Neural cell (in vitro differentiated cells): Measurements from ENCODE around the gene MEIS3. TPM values are rescaled to one million over a fixed set of nuclear protein-coding genes. Genes with fewer than 3 reads are reported as not detected.
A peak's percentile ranks its signal among the peaks of the same experiment; 100 is the strongest.

Source experiments
- H2AFZ ChIP-seq: fragments of 200-600, 300-800 bp; sonication (generic), shearing (Covaris generic); 2 replicates; pipeline ENCODE4 v1.6.0; 2014; ENCODE audit warnings: low read depth, mild to moderate bottlenecking, antibody characterized with exemption, low read length, moderate library complexity
- H3F3A ChIP-seq: fragments of 200-600 bp; shearing (Covaris generic); 2 replicates; pipeline ENCODE4 v1.6.1; 2016; ENCODE audit warnings: mild to moderate bottlenecking, moderate library complexity, mixed read lengths, antibody characterized with exemption, low read length; ENCODE audit not compliant: insufficient read depth, poor library complexity, severe bottlenecking
- H3K27ac ChIP-seq: fragments of 200-600, 300-800 bp; sonication (generic), shearing (Covaris generic); 2 replicates; pipeline ENCODE4 v1.5.1; 2014; ENCODE audit warnings: mild to moderate bottlenecking, low read length, moderate library complexity
- H3K27me3 ChIP-seq: fragments of 300-800, 200-600 bp; sonication (generic), shearing (Covaris generic); 2 replicates; pipeline ENCODE4 v1.6.0; 2014; ENCODE audit warnings: mild to moderate bottlenecking, low read depth, low read length, moderate library complexity; ENCODE audit not compliant: insufficient read depth
- H3K36me3 ChIP-seq: fragments of 300-800, 200-600 bp; sonication (generic), shearing (Covaris generic); 2 replicates; pipeline ENCODE4 v1.5.1; 2014; ENCODE audit warnings: mild to moderate bottlenecking, antibody characterized with exemption, low read length, moderate library complexity; ENCODE audit not compliant: insufficient read depth
- H3K4me2 ChIP-seq: fragments of 300-800, 200-600 bp; sonication (generic), shearing (Covaris generic); 2 replicates; pipeline ENCODE4 v1.6.0; 2014; ENCODE audit warnings: mild to moderate bottlenecking, low read length
- H3K4me3 ChIP-seq: fragments of 300-800, 200-600 bp; sonication (generic), shearing (Covaris generic); 2 replicates; pipeline ENCODE4 v1.5.1; 2014; ENCODE audit warnings: mild to moderate bottlenecking, low read length, moderate library complexity
- H3K79me2 ChIP-seq: fragments of 200-600 bp; shearing (Covaris generic); replicated peaks from 2 replicates; pipeline ENCODE4 v1.6.0; 2014; ENCODE audit warnings: mild to moderate bottlenecking, low read length, moderate library complexity; ENCODE audit not compliant: insufficient read depth
- H3K9ac ChIP-seq: fragments of 300-800, 200-600 bp; sonication (generic), shearing (Covaris generic); 2 replicates; pipeline ENCODE4 v1.6.1; 2016; ENCODE audit warnings: mild to moderate bottlenecking, low read length, mixed read lengths
- H3K9me2 ChIP-seq: fragments of 200-600 bp; shearing (Covaris generic); 2 replicates; pipeline ENCODE4 v1.6.1; 2016; ENCODE audit warnings: mild to moderate bottlenecking, low read length, mixed read lengths; ENCODE audit not compliant: insufficient read depth
- H3K9me3 ChIP-seq: fragments of 200-600, 300-800 bp; sonication (generic), shearing (Covaris generic); 2 replicates; pipeline ENCODE4 v1.6.1; 2016; ENCODE audit warnings: mild to moderate bottlenecking, mixed run types, low read length, moderate library complexity, mixed read lengths
- H4K20me1 ChIP-seq: fragments of 200-600 bp; shearing (Covaris generic); 2 replicates; pipeline ENCODE4 v1.6.1; 2016; ENCODE audit warnings: mild to moderate bottlenecking, mixed run types; ENCODE audit not compliant: insufficient read depth
- CTCF ChIP-seq: fragments of 450-650 bp; IDR thresholded peaks from 2 replicates; pipeline ENCODE4 v1.5.1; 2014; ENCODE audit warnings: antibody characterized with exemption, mild to moderate bottlenecking, moderate library complexity; ENCODE audit not compliant: poor library complexity, severe bottlenecking
- EP300 ChIP-seq: fragments of 450-650 bp; conservative IDR thresholded peaks from 2 replicates; pipeline ENCODE4 v1.6.1; 2014; ENCODE audit warnings: antibody characterized with exemption, mild to moderate bottlenecking, moderate library complexity; ENCODE audit not compliant: poor library complexity, severe bottlenecking
- EZH2 ChIP-seq: fragments of 200-600, 300-800 bp; shearing (Covaris generic), sonication (generic); IDR thresholded peaks from 2 replicates; pipeline ENCODE4 v1.6.1; 2014; ENCODE audit warnings: antibody characterized with exemption, low read length, borderline replicate concordance, mild to moderate bottlenecking; ENCODE audit not compliant: insufficient read depth, poor library complexity, severe bottlenecking
- MXI1 ChIP-seq: fragments of 450-650 bp; conservative IDR thresholded peaks from 2 replicates; pipeline ENCODE4 v1.6.1; 2014; ENCODE audit warnings: antibody characterized with exemption, mild to moderate bottlenecking; ENCODE audit not compliant: poor library complexity, severe bottlenecking
- POLR2AphosphoS5 ChIP-seq: IDR thresholded peaks from 2 replicates; pipeline ENCODE4 v1.6.1; 2012
- RAD21 ChIP-seq: fragments of 450-650 bp; conservative IDR thresholded peaks from 2 replicates; pipeline ENCODE4 v1.6.1; 2014; ENCODE audit warnings: antibody characterized with exemption, mild to moderate bottlenecking, moderate library complexity
- REST ChIP-seq: IDR thresholded peaks from 2 replicates; pipeline ENCODE4 v1.6.1; 2012; ENCODE audit warnings: borderline replicate concordance
- SMC3 ChIP-seq: fragments of 450-650 bp; conservative IDR thresholded peaks from 2 replicates; pipeline ENCODE4 v1.6.1; 2014; ENCODE audit warnings: antibody characterized with exemption, mild to moderate bottlenecking, moderate library complexity; ENCODE audit not compliant: poor library complexity
- TAF1 ChIP-seq: IDR thresholded peaks from 2 replicates; pipeline ENCODE4 v1.6.1; 2012; ENCODE audit warnings: low read depth
- polyA plus RNA-seq: library from polyadenylated mRNA; depleted of rRNA; stranded (reverse); fragments of >200 nt; gene quantifications from 2 replicates; pipeline ENCODE4 v1.2.3, GENCODE V29; 2014

Gene MEIS3
- polyA plus RNA-seq, 1 donor from 2014 or later: 379 TPM

- no peaks in the 10 kb centered on the region for H3K9me2 ChIP-seq
- H4K20me1 ChIP-seq: no peaks in the 10 kb centered on the region
- H3K9ac ChIP-seq: peak overlapping the region; percentile 20
- peaks cover 6% of the 10 kb centered on the region for H3F3A ChIP-seq
- no peaks in the 10 kb centered on the region for H3K9me3 ChIP-seq
- H3K4me2 ChIP-seq: no peak overlapping the region
- H2AFZ ChIP-seq: no peak overlapping the region
- H3K4me3 ChIP-seq: no peak overlapping the region
- peaks cover 20% of the 10 kb centered on the region for H3K27me3 ChIP-seq
- TF ChIP-seq CTCF (no peak), POLR2AphosphoS5 (no peak), MXI1 (no peak), RAD21 (no peak), TAF1 (no peak), REST (no peak), SMC3 (no peak), EZH2 (no peak), EP300 (no peak)
- H3K79me2 ChIP-seq: no peaks in the 10 kb centered on the region
- H3K36me3 ChIP-seq: no peaks in the 10 kb centered on the region
- H3K27ac ChIP-seq: no peak overlapping the region
Observed at GRCh38 chr19:47429140-47429793, 9.9 kb upstream of the MEIS3 start.

GRCh38 chr19:47428177-47428894 lies 9.0 kb upstream of the MEIS3 start:
- H3K4me3 ChIP-seq: peak overlapping the region; percentile 63

More at GRCh38 chr19:47428177-47428894, 9.0 kb upstream of the MEIS3 start:
- peaks cover 20% of the 10 kb centered on the region for H3K27me3 ChIP-seq
- peaks cover 6% of the 10 kb centered on the region for H3F3A ChIP-seq
- no peaks in the 10 kb centered on the region for H3K9me2 ChIP-seq
- no peaks in the 10 kb centered on the region for H4K20me1 ChIP-seq
- no peak overlapping the region for H2AFZ ChIP-seq
- no peaks in the 10 kb centered on the region for H3K9me3 ChIP-seq
- peak; percentile 35 for TF ChIP-seq MXI1
- no peak for TF ChIP-seq EZH2
- no peak for TF ChIP-seq REST
- TF ChIP-seq TAF1: no peak
- TF ChIP-seq EP300: peak; percentile 53
- TF ChIP-seq RAD21: no peak
- no peak for TF ChIP-seq CTCF
- TF ChIP-seq POLR2AphosphoS5: no peak
- no peak for TF ChIP-seq SMC3
- no peaks in the 10 kb centered on the region for H3K36me3 ChIP-seq
- peak overlapping the region; percentile 95 for H3K27ac ChIP-seq
- no peaks in the 10 kb centered on the region for H3K79me2 ChIP-seq
- peak overlapping the region; percentile 90 for H3K9ac ChIP-seq
- peak overlapping the region; percentile 60 for H3K4me2 ChIP-seq
